Measurements from ENCODE around the gene POLE4.

Gene POLE4

DNA sequence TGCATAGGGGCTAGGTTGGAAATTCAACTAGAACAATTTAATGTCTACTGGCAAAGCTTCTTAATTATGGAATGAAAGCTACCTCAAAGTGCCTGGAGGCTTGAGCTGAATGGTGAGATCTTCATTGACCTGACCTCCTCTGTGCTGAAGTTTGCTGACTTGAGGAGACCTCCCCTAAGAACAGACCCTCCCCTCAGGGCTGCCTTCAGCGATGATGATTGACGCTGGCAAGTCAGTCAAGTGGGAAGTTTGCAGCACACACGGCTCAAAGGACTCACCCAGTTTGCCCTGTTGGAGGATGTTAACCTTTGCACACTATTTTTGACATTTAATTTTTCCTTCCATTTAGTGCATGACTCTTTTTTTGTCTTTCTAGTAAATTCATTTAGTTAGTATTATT is 17.2 kb upstream of the POLE4 start:
- no peak for DNase-seq

DNA sequence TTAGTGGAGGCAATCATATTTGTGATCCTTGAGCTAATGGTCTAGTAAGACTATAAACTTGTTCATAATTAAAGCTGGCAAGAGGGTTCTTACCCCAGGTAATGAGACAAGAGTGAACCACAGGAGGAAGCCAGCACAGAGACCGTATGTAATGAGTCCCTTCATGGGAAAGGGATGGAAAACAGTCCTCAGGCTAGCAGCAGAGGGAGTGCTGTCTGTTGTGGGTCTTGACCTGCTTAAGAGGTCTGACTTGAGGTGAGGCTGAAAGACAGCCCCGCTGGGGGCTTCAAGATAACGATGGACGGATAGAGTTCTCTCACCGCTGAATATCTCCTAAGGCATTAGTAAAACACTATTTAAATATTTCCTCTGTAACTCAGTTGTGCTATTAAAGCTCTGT is 16.2 kb upstream of the POLE4 start:
- no peak for DNase-seq

DNA sequence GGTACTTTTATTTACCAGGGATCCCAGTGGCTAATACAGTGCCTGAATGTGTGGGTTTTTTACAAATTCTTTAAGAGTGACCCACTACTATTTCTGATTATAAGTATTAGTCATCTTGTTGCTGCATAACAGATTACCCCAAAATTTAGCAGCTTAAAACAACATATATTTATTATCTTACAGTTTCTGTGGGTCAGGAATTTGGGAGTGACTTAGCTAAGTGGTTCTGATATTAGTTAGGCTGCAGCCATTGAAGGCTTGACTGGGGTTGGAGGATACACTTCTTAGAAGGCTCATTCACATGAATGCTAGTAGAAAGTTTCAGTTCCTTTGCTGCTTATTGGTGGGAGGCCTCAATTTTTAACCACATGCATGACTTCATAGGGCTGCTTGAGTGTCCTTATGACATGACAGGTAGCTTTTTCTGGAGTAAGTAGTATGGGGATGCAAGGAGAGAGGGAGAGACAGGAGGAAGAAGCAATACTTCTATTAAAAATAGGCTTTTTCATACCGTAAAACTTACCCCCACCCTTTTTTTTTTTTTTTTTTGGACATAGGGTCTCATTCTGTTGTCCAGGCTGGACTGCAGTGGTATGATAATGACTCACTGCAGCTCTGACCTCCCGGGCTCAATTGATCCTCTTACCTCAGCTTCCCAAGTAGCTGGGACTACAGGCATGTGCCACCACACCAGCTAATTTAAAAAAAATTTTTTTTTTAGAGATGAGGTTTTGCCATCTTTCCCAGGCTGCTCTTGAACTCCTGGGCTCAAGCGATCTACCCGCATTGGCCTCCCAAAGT is 13.3 kb upstream of the POLE4 start:
- DNase-seq: no peak

DNA sequence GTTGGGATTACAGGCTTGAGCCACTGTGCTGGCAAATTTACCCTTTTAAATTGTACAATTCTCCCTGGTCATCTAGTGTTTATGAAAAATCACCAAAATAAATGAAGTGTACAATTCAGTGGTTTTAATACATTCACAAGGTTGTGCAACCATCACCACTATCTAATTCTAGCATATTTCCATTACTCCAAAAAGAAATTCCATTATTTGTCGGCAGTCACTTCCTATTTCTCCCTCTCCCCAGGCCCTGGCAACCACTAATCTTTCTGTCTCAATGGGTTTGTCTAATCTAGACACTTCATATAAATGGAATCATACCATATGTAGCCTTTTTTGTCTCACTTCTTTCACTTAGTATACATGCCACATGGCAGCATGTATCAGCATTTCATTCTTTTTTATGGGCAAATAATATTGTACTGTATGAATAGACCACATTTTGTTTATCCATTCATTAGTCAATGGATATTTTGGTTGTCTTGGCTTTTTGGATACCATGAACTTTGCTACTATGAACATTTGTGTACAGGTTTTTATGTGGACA is 12.6 kb upstream of the POLE4 start:
- no peak for DNase-seq

DNA sequence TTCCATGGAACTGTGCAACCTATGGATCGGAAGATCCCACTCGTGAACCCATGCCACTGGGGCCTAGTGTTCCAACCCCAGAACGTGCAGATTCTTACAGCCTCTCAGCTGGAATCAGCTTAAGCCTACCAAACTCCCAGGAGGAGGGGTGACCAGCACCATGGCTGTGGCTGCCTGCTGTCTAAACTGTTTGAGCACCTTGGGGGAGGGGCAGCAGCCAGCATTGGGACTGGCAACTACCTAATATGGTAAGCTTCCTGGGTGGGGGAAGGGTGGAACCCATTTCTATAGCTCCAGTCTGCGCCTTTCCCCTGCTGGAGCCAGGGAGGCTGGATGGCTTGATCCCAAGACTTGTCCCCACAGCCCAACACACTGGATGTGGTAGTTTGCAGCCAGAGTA is 10.7 kb upstream of the POLE4 start:
- DNase-seq: no peak

DNA sequence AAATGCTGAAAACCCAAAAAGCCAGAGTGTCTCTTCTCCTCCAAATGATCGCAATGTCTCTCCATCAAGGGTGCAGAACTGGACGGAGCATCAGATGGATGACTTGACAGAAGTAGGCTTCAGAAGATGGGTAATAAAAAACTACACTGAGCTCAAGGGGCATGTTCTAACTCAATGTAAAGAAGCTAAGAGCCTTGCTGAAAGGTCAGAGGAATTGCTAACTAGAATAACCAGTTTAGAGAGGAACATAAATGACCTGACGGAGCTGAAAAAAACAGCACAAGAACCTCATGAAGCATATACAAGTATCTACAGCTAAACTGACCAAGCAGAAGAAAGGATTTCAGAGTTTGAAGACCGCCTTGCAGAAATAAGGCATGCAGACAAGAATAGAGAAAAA is 9.7 kb upstream of the POLE4 start:
- DNase-seq: no peak

DNA sequence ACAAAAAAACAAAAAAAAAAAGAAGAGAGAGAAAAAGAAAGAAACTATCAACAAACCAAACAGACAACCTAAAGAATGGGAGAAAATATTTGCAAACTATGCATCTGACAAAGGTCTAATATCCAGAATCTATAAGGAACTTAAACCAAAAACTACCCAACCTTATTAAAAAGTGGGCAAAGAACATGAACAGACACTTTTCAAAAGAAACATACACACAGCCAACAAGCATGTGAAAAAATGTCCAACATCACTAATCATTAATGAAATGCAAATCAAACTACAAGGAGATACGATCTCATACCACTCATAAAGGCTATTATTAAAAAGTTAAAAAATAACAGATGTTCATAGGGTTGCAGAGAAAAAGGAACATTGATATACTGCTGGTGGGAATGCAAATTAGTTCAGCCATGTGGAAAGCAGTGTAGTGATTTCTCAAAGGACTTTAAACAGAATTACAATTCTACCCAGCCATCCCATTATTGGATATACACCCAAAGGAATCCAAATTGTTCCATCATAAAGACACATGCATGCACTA is 7.2 kb upstream of the POLE4 start:
- DNase-seq: no peak

DNA sequence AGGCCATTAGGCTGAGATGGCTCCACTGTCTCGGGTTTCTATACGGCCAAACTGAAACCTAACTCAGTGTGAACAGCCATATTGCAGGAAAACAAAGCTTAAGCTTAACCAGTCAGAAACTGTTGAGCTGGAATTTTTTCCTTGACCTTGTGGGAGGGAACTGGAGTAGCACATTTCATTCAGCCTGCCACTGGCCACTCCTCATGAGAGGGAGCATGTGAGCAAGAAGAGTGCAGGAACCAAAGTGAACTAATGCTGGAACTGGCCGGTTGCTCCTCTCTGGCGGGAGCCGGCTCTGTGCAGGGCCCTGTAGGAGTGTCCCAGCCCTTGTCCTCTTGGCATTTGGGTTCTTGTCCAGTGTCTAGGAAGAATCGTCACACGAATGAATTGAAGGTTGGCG is 5.9 kb upstream of the POLE4 start:
- no peak for DNase-seq

DNA sequence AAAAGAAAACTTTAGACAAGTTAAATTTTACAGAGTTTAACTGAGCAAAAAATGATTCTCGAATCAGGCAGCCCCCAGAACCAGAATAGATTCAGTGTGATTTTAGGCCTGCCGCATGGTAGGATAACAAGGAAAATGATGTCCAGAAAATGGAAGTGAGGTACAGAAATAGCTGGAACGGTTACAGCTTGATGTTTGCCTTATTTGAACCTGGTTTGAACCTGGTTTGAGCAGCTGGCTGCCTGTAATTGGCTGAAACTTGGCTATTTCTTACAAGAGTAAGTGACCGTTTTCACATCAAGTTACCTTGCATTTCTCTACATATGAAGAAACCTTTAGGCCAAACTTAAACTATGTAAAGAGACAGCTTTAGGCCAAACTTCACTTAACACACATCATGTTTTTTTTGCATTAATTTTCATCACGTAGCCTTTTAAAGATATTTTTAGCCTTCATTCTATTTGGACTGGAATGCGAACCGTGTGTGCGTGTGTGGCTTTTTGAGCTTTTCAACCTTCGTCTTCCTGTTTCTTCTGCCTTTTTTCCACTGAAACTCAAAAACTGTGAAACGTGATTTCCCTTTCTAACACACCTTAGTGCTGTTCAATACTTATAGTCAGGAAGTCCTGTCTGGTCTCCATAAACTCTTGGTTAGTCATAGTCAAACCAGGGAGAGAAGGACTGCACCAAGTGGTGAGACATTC is 4.5 kb upstream of the POLE4 start:
- DNase-seq: no peak

DNA sequence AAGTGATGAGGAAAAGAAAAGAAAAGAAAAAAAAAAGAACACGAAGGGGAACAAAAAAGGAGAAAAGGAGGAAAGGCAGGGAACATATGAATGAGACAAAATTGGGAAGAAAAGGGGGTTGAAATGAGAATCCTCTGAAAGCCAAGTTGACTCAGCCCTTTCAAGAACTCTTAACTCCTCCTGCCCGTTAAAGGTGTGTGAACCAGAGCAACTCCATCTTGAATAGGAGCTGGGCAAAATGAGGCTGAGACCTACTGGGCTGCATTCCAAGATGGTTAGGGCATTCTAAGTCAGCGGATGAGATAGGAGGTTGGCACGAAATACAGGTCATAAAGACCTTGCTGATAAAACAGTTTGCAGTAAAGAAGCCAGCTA is 4.0 kb upstream of the POLE4 start:
- DNase-seq: no peak

DNA sequence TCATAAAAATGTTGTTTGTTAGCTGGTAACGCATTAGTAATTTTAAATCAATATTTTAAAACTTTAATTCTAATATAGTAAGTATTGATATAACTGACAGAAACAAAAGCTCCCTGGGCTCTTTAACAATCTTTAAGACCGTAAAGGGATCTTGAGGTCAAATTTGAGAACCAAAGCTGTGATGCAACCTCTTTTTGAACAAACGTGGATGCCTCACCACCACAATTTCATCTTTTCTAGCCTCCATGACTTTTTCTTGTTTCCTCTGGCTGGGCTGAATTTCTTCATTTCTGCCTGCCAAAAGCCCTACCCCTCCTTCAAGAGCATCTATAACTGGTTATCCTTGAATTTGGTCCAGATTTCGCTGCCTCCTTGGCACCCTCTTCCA is 563 bp upstream of the POLE4 start:
- DNase-seq: no peak

DNA sequence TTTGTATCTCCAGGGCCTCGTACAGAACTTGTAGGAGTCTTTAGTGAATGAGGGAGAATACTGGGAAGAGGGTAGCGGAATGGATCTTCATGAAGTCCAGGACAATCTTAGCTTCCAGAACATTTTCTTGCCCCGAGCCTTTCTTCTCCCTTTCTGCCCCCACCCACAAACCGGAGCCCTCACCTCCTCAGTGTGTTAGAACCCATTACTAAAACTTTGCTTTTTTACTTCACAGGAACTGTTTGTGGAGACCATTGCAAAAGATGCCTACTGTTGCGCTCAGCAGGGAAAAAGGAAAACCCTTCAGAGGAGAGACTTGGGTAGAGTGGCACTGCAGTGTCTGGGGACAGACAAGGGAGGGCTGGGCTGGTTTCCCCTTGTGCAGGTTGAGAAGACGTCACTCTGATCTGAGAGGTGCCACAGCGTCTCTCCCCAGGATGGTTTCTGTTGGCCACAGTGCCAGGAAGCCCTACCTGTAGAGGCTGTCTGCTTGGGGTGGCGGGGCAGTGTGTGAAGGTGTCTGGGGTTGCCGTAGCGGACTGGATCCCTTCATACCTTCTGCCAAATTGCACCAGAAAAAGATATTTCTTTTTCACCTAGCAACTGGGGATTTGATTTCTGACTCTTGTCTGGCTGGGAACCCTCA is 786 bp downstream of the POLE4 start:
- DNase-seq: peak; percentile 64

DNA sequence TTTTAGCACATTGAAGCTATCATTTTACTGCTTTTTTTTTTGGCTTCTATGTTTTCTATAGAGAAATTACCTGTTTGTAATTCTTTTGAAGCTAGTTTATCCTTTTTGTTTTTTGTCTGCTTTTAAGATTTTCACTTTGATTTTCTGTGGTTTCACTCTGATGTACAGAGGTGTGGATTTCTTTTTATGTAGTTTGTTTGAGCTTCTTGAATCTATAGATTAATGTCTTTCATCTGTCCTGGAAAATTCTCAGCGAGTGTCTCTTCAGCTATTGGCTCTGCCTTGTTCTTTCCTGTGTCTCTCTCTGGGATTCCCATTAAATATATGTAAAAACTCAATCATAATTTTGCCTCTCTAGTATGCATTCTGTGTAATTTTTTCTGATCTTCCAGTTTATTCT is 8.4 kb downstream of the POLE4 start:
- no peak for DNase-seq

DNA sequence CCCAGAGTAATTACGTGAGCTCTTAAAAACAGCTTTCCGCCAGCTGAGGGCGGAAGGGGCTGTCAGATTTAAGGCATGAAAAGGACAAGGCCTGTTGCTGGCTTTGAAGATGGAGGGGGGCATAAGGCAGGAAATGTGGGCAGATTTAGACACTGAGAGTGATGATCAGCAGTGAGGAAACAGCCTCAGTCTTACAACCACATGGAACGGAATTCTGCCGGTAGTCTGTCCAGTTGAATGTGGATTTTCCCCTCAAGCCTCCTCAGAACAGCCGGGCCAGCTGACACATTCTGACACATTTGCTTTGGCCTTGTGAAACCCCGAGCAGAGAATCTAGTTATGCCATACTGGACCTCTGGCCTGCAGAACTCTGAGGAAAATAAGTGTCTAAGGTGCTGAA is 16.6 kb downstream of the POLE4 start:
- no peak for DNase-seq

DNA sequence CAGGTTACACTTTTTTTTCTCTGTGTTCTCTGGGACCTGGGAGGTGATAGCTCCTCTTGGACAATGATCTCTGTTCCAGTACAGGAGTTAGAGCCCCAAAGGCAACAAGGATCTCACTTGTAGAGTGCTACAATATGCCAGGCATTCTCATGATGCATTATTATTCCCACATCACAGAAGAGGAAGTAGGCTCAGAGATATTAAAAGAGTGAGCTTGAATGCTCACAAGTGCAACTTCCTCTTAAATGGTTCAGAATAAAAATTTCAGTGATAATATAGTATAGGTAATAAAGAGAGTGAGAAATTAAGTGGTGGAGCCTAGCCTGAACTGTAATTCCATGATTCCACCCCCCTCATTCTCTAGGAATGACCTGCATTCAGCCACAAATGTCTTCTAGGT is 21.4 kb downstream of the POLE4 start:
- no peak for DNase-seq

DNA sequence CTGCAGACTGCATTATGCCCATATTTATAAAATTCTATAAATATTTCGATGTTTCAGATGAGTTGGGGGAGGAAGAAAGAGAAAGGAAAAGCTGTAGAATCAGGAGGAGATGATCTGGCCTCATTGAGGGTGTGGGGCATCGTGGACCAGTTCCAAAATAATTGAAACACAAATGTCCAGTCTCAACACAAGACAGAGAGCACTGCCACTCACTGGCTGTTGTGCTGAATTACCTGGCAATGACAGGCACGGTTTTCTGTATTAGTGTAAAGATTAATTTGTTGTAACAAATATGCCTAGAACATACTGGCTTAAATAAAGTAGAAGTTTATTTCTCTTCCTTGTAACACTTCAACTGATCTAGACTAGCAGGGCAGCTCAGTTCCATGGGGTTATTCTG is 24.1 kb downstream of the POLE4 start:
- DNase-seq: no peak

DNA sequence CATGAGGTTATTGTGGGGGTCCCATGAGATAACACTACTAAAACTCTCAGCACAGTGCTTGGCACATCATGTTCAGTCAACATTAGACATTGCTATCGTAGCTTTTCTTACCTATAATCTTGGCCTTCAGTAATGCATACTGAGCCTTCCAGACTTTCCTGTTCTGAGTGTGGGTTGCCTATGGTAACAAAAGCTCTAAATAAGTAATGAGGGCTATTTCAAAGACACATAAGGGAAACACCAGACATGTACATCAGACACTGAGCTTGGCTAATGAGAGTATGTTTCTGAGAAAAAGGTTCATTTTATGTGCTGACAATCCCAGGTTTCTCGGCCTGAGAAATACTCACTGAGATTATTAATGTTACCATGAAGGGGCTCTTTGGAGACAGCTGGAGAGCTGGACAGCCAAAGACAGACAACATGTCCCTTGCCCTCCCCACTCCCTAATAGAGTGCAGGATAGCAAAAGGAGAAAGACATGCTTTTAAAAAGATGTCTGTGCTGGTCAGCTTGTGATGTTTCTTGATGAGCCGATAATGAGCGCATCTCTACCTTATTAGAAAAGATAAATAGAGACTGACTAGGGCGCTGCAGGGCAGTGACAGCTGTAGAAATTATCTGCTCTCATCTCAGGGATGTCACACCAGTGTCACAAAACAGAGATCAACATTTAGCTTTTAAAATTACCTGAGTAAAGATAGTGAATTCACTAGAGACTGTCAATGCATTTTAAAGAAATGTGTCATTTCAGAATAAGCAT is 25.4 kb downstream of the POLE4 start:
- DNase-seq: no peak

DNA sequence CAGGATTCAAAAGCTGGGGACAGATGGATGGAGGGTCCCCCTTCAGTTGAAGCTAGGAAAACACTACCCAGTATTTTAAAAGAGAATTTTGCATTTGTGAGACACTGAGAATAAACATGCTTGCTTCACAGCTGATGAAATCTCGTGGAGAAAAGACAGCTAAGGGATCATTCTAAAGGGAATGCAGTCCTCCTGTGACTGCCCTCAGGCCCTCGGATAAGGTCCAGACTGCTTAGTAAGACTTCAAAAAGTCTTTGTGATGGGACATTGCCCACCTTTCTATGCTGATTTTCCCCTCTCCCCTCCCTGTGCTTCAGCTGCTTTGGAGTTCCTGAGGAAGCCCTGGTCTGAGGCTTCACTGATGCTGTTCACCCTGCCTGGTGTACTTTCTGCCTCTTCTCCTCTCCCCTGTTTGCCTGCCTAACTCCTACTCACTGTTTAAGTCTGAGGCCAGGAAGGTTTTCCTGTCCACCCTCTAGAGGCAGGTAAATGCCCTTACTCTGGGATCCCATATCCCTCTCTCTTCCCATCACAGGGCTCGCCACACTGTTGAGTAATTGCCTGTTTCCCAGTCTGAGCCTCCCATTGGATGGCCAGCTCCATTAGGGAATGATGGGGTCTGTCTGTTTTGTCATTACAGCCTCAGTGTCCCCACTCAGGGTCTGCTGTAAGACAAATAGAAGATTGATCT is 26.6 kb downstream of the POLE4 start:
- DNase-seq: no peak

DNA sequence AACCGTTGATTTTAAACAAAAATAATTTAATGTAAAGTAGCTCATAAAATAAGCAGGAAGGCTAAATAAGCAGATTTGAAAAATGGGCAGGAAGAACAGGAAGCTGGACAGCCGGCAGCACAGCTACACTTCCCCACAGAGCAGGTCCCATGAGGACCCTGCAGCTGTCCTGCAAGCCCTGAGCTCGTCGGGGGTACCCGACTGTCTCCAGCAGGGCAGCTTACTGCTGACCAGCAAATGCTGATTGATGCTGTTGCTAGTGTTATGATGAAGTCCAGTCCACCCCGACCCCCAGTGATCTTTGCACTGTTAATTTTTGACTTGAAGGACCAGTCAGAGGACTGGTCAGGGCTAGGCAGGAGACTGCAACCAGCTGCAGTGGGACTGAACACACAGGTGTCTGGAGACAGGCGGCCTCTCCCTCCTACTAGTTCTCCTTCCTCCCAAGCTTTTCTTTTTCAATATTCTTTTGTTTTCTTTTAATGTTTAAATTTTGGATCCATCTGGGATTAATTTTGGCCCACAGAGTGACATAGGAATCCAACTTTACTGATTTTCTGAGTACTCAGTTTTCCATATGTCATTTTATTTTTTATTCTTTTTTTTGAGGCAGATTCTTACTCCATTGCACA is 27.7 kb downstream of the POLE4 start:
- no peak for DNase-seq

DNA sequence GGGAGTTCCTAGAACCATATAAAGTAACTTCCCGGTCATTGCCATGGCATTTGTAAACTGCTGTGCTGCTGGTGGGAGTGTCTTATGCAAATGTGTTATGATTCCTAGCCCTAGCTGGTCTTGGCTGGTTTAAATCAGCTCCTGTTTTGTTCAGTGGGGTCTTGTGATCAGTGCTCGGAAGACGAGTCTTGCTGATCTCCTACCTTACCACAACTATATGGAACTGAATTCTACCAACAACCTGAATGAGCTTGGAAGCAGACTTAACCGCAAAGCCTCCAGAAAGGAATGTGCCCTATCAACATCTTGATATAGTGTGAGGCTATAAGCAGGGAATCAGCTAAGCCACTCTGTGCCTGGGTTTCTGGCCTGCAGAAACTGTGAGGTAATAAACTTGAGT is 33.5 kb downstream of the POLE4 start:
- DNase-seq: no peak

DNA sequence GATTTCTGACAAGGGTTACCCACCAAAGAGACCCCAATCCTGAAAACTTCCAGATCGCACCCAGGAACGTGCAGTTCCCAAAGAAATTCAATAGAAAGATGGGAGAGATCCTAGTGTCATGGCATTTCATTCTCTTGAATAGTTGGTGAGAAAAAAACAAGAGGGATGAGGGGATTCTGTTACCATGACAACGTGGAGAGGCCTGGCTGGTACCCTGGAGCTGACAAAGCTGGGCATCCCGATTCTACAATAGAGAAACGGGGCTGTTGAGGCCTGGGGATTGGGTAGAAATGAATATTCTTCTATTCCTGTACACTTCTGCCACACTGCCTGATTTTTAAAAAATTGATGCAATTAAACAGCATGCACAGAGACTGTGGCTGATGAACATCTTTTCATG is 41.0 kb downstream of the POLE4 start:
- no peak for DNase-seq

DNA sequence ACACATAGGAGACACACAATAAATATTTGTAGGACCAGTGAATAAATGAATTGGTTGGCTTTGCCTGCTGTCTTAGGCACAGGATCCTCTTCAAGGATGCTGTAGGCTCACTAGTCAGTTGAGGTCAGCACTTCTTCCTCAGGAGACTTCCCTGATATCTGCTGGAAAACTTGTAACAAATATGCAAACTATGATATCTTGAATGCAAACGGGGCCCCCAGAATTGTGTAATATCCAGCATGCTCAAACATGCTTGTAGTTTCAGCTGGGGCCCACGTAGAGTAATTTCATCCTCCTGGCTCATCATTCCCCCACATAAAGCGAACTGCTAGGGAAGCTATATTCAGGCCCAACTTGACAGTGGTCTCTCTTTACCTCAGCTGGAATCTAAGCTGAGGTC is 43.6 kb downstream of the POLE4 start:
- no peak for DNase-seq

Data from activated effector memory CD4-positive, alpha-beta T cell treated with anti-CD3 and anti-CD28 coated beads, Interleukin-2, amount 50 U/mL, for 16 hours (primary cell).